IMR-90 (cell line): Measurements from ENCODE around the gene NFKBIZ. TPM values are rescaled to one million over a fixed set of nuclear protein-coding genes. Genes with fewer than 3 reads are reported as not detected.
A peak's percentile ranks its signal among the peaks of the same experiment; 100 is the strongest.

Experiments used
- ATAC-seq: fragments of 200-7000 bp; cut with Tn5 transposase; 2 replicates; pipeline ENCODE4 v1.9.1; 2020; ENCODE audit warnings: low read depth, mild to moderate bottlenecking, moderate library complexity
- BruUV-seq: library from RNA; stranded (reverse); fragments of 400-500 nt; replicated peaks from 2 replicates; lab custom pipeline; 2021; lab: Mats Ljungman, UMichigan
- CTCF ChIA-PET: fragments of 300-600 bp; formaldehyde crosslinking; extraction: SDS; loops from one replicate; lab custom pipeline; 2021; ENCODE audit warnings: antibody characterized with exemption; lab: Yijun Ruan, JAX
- POLR2A ChIA-PET: fragments of 300-600 bp; sonication (Branson Sonifier 250); formaldehyde crosslinking; loops from one replicate; lab custom pipeline; 2022; ENCODE audit warnings: antibody characterized with exemption; ENCODE audit not compliant: unreplicated experiment; lab: Charles Lee
- DNase-seq: peaks from one replicate; pipeline ENCODE4 v3.0.0; 2013
- H2AFZ ChIP-seq: replicated peaks from 2 replicates; pipeline ENCODE3; 2013; ENCODE audit warnings: low read length, mild to moderate bottlenecking; ENCODE audit not compliant: poor library complexity
- H2AK5ac ChIP-seq: 2 replicates; pipeline ENCODE4 v1.6.1; 2013; ENCODE audit warnings: low read depth, low read length, inconsistent platforms
- H2AK9ac ChIP-seq: replicated peaks from 2 replicates; pipeline ENCODE3; 2013; ENCODE audit warnings: mild to moderate bottlenecking, low read depth, low read length, moderate library complexity; ENCODE audit not compliant: poor library complexity
- H2BK120ac ChIP-seq: 2 replicates; pipeline ENCODE4 v1.6.1; 2013; ENCODE audit warnings: low read depth, low read length, inconsistent platforms
- H2BK15ac ChIP-seq: 3 replicates; pipeline ENCODE4 v1.6.1; 2013; ENCODE audit warnings: low read depth, low read length, inconsistent platforms
- H2BK20ac ChIP-seq: 2 replicates; pipeline ENCODE4 v1.6.1; 2013; ENCODE audit warnings: low read depth, mild to moderate bottlenecking, inconsistent platforms, low read length, moderate library complexity
- H2BK5ac ChIP-seq: 2 replicates; pipeline ENCODE4 v1.6.1; 2013; ENCODE audit warnings: mild to moderate bottlenecking, low read depth, low read length, inconsistent platforms; ENCODE audit not compliant: poor library complexity, severe bottlenecking
- H3K14ac ChIP-seq: replicated peaks from 2 replicates; pipeline ENCODE4 v1.6.1; 2013; ENCODE audit warnings: low read depth, low read length, inconsistent platforms
- H3K18ac ChIP-seq: 2 replicates; pipeline ENCODE4 v1.6.1; 2013; ENCODE audit warnings: low read depth, low read length, control low read depth
- H3K23ac ChIP-seq: 2 replicates; pipeline ENCODE4 v1.6.1; 2013; ENCODE audit warnings: low read depth, low read length, inconsistent platforms
- H3K27ac ChIP-seq: 2 replicates; pipeline ENCODE4 v1.5.1; 2013; ENCODE audit warnings: mild to moderate bottlenecking, control low read depth, low read length; ENCODE audit not compliant: insufficient read depth
- H3K27me3 ChIP-seq: 2 replicates; pipeline ENCODE4 v1.6.1; 2013; ENCODE audit warnings: low read length; ENCODE audit not compliant: control insufficient read depth, insufficient read depth
- H3K36me3 ChIP-seq: 2 replicates; pipeline ENCODE4 v1.6.1; 2013; ENCODE audit warnings: low read length, mixed read lengths; ENCODE audit not compliant: control insufficient read depth, insufficient read depth
- H3K4ac ChIP-seq: 2 replicates; pipeline ENCODE4 v1.6.1; 2013; ENCODE audit warnings: low read depth, low read length, inconsistent platforms
- H3K4me1 ChIP-seq: 2 replicates; pipeline ENCODE4 v1.6.1; 2013; ENCODE audit warnings: low read length, mixed read lengths; ENCODE audit not compliant: control insufficient read depth, insufficient read depth
- H3K4me2 ChIP-seq: 2 replicates; pipeline ENCODE4 v1.6.1; 2013; ENCODE audit warnings: low read depth, mild to moderate bottlenecking, control low read depth, low read length, moderate library complexity
- H3K4me3 ChIP-seq: 2 replicates; pipeline ENCODE4 v1.5.1; 2013; ENCODE audit warnings: low read depth, mild to moderate bottlenecking, control low read depth, low read length, moderate library complexity; ENCODE audit not compliant: insufficient read depth
- H3K56ac ChIP-seq: 2 replicates; pipeline ENCODE4 v1.6.1; 2013; ENCODE audit warnings: low read length, inconsistent platforms; ENCODE audit not compliant: insufficient read depth; ENCODE audit errors: extremely low read depth
- H3K79me1 ChIP-seq, 2 experiments: 2 replicates each; pipeline ENCODE4 v1.6.1; 2013; ENCODE audit warnings: low read length in 2 of 2, inconsistent platforms in 1 of 2, low read depth in 1 of 2
- H3K9ac ChIP-seq: 2 replicates; pipeline ENCODE4 v1.6.1; 2013; ENCODE audit warnings: low read depth, low read length, control low read depth
- H3K9me1 ChIP-seq: 2 replicates; pipeline ENCODE4 v1.6.1; 2013; ENCODE audit warnings: low read length, inconsistent platforms; ENCODE audit not compliant: insufficient read depth
- H3K9me3 ChIP-seq: 2 replicates; pipeline ENCODE4 v1.6.1; 2013; ENCODE audit warnings: low read length; ENCODE audit not compliant: control insufficient read depth, insufficient read depth
- H4K20me1 ChIP-seq: 2 replicates; pipeline ENCODE4 v1.6.1; 2013; ENCODE audit warnings: low read length, inconsistent platforms; ENCODE audit not compliant: insufficient read depth
- H4K5ac ChIP-seq: 2 replicates; pipeline ENCODE4 v1.6.1; 2013; ENCODE audit warnings: mild to moderate bottlenecking, low read depth, low read length, control low read depth
- H4K8ac ChIP-seq, 2 experiments: 2 replicates each; pipeline ENCODE4 v1.6.1; 2013; ENCODE audit warnings: low read depth in 2 of 2, low read length in 2 of 2, control low read depth in 1 of 2, inconsistent platforms in 1 of 2
- H4K91ac ChIP-seq: 2 replicates; pipeline ENCODE4 v1.6.1; 2013; ENCODE audit warnings: low read depth, low read length, inconsistent platforms; ENCODE audit not compliant: insufficient read depth
- BHLHE40 ChIP-seq: fragments of 150-350 bp; IDR thresholded peaks from 2 replicates; pipeline ENCODE4 v1.6.1; 2016; ENCODE audit warnings: mild to moderate bottlenecking, low read depth, low read length
- CEBPB ChIP-seq: IDR thresholded peaks from 2 replicates; pipeline ENCODE4 v1.6.1; 2012; ENCODE audit warnings: low read depth, low read length, improper control_type of control experiment
- CHD1 ChIP-seq: IDR thresholded peaks from 2 replicates; pipeline ENCODE4 v1.6.1; 2012; ENCODE audit warnings: low read depth, low read length, improper control_type of control experiment
- CTCF ChIP-seq: conservative IDR thresholded peaks from 2 replicates; pipeline ENCODE4 v1.5.1; 2012; ENCODE audit warnings: mild to moderate bottlenecking, low read depth, low read length, improper control_type of control experiment
- FOS ChIP-seq: fragments of 150-350 bp; IDR thresholded peaks from 2 replicates; pipeline ENCODE4 v1.6.1; 2016; ENCODE audit warnings: low read depth, low read length
- MAFK ChIP-seq: IDR thresholded peaks from 2 replicates; pipeline ENCODE4 v1.6.1; 2012; ENCODE audit warnings: low read depth, low read length, improper control_type of control experiment
- MAZ ChIP-seq: IDR thresholded peaks from 2 replicates; pipeline ENCODE4 v1.6.1; 2012; ENCODE audit warnings: low read depth, mild to moderate bottlenecking, low read length, improper control_type of control experiment, moderate library complexity, borderline replicate concordance
- MXI1 ChIP-seq: IDR thresholded peaks from 2 replicates; pipeline ENCODE4 v1.6.1; 2012; ENCODE audit warnings: low read depth, mild to moderate bottlenecking, low read length, moderate library complexity, borderline replicate concordance
- NFE2L2 ChIP-seq: fragments of 150-350 bp; IDR thresholded peaks from 2 replicates; pipeline ENCODE4 v1.6.1; 2016; ENCODE audit warnings: low read depth, mild to moderate bottlenecking, low read length
- POLR2A ChIP-seq: IDR thresholded peaks from 2 replicates; pipeline ENCODE4 v1.6.1; 2012; ENCODE audit warnings: mild to moderate bottlenecking, low read depth, low read length
- RAD21 ChIP-seq: IDR thresholded peaks from 2 replicates; pipeline ENCODE4 v1.6.1; 2012; ENCODE audit warnings: low read length, improper control_type of control experiment
- RCOR1 ChIP-seq: IDR thresholded peaks from 2 replicates; pipeline ENCODE4 v1.6.1; 2012; ENCODE audit warnings: mild to moderate bottlenecking, low read length, improper control_type of control experiment; ENCODE audit not compliant: insufficient replicate concordance
- RFX5 ChIP-seq: IDR thresholded peaks from 2 replicates; pipeline ENCODE4 v1.8.0; 2012; ENCODE audit warnings: low read depth, mild to moderate bottlenecking, low read length, moderate library complexity
- SMC3 ChIP-seq: fragments of 150-350 bp; IDR thresholded peaks from 2 replicates; pipeline ENCODE4 v1.6.1; 2016; ENCODE audit warnings: low read depth, mild to moderate bottlenecking, antibody characterized with exemption, low read length, moderate library complexity
- WGBS, 2 experiments: methylation state at CpG; one replicate each; pipeline versions ENCODE4 v1.1.5 to v1.1.7; 2013; ENCODE audit warnings: missing lambda C conversion rate in 2 of 2; ENCODE audit not compliant: insufficient read length in 1 of 2; ENCODE audit errors: extremely low coverage in 2 of 2; 5-methylcytosine and 5-hydroxymethylcytosine counted together
- dilution Hi-C: fragments of 300-500 bp; cut with HindIII; formaldehyde crosslinking; loops from one replicate; pipeline ENCODE4 v1.14.3; 2018; ENCODE audit warnings: low sequenced_read_pairs; ENCODE audit not compliant: unreplicated experiment
- in situ Hi-C: fragments of 300-500 bp; cut with MboI; formaldehyde crosslinking; loops from 3 replicates; pipeline ENCODE4 v1.14.3; 2019; ENCODE audit warnings: low sequenced_read_pairs, inconsistent platforms, mixed read lengths
- intact Hi-C: fragments of 100-400 bp; cut with micrococcal nuclease; formaldehyde crosslinking; loops from 2 replicates; pipeline ENCODE4 v1.10.0; 2022
- polyA plus RNA-seq, 3 experiments: library from polyadenylated mRNA; depleted of rRNA; stranded (reverse); fragments of >200 nt; gene quantifications; 2 replicates each; pipeline ENCODE4 v1.2.3, GENCODE V29; 2012; ENCODE audit warnings: low replicate concordance in 1 of 3
- total RNA-seq: library from RNA; depleted of rRNA; stranded (reverse); fragments of >200 nt; gene quantifications from 2 replicates; pipeline ENCODE4 v1.2.3, GENCODE V29; 2012
- TF ChIP-seq, protein P1 (sequence below): fragments of 150-350 bp; IDR thresholded peaks from 2 replicates; pipeline ENCODE4 v1.6.1; 2017; ENCODE audit warnings: mild to moderate bottlenecking, antibody characterized with exemption, low read length, low read depth
- TF ChIP-seq, protein P2 (sequence below): fragments of 150-350 bp; IDR thresholded peaks from 2 replicates; pipeline ENCODE4 v1.6.1; 2016; ENCODE audit warnings: low read depth, mild to moderate bottlenecking, low read length, moderate library complexity, borderline replicate concordance

The NFKBIZ gene
- total and polyA plus RNA-seq, 2 of the 4 experiments (the other 2 are of a cell fraction): 35.0 to 40.9 TPM

DNA sequence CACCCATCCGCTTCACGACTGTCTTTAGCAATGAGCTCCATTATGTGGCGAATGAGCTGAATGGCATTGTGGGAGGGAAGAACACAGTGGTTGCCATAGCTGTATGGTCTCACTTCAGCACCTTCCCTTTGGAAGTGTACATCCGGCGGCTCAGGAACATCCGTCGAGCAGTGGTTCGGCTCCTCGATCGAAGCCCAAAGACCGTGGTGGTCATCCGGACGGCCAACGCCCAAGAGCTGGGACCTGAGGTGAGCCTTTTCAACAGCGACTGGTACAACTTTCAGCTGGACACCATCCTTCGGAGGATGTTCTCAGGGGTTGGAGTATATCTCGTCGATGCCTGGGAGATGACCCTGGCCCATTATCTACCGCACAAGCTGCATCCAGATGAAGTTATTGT is 27.8 kb upstream of the NFKBIZ start:
- Histone ChIP-seq H2BK20ac (no peak overlapping the region), H3K56ac (no peak overlapping the region), H3K4me3 (no peak overlapping the region), H3K27me3 (no peaks in the 10 kb centered on the region), H3K9me1 (peaks cover 6% of the 10 kb centered on the region; the same call in 1 of the 2 replicates), H3K9ac (no peak overlapping the region), H2BK5ac (no peak overlapping the region), H3K9me3 (no peaks in the 10 kb centered on the region), H3K27ac (no peak overlapping the region), H3K23ac (no peak overlapping the region), H2AK9ac (no peak overlapping the region), H3K79me1 (peaks cover 7 to 13% of the 10 kb centered on the region in 2 experiments; a peak in 3 of 4 replicates), H3K14ac (no peak overlapping the region), H3K4ac (no peak overlapping the region), H4K20me1 (no peaks in the 10 kb centered on the region), H2AK5ac (no peak overlapping the region), H4K8ac (no peak overlapping the region), H3K18ac (no peak overlapping the region), H2BK15ac (no peak overlapping the region), H3K36me3 (peaks cover 11% of the 10 kb centered on the region), H3K4me1 (no peaks in the 10 kb centered on the region), H4K5ac (no peak overlapping the region), H3K4me2 (no peak overlapping the region), H4K91ac (no peak overlapping the region), H2BK120ac (no peak overlapping the region), H2AFZ (no peak overlapping the region)
- 89% methylated on average over 17 of the region's 19 CpGs; no CpG with 5 or more reads in 1 of the 2 experiments for WGBS, 2 experiments
- POLR2A ChIA-PET: no interaction called here
- in situ Hi-C loops: no loop called here
- intact Hi-C loops: no loop called here
- CTCF ChIA-PET: no interaction called here
- dilution Hi-C loops: no loop called here
- BruUV-seq: TSS peak; percentile 43
- no peak for TF ChIP-seq SMC3
- TF ChIP-seq, protein P1, sequence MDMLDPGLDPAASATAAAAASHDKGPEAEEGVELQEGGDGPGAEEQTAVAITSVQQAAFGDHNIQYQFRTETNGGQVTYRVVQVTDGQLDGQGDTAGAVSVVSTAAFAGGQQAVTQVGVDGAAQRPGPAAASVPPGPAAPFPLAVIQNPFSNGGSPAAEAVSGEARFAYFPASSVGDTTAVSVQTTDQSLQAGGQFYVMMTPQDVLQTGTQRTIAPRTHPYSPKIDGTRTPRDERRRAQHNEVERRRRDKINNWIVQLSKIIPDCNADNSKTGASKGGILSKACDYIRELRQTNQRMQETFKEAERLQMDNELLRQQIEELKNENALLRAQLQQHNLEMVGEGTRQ: no peak
- no peak for TF ChIP-seq CTCF
- TF ChIP-seq RCOR1: no peak
- TF ChIP-seq NFE2L2: no peak
- no peak for TF ChIP-seq RAD21
- TF ChIP-seq MAFK: no peak
- TF ChIP-seq MXI1: no peak
- TF ChIP-seq, protein P2, sequence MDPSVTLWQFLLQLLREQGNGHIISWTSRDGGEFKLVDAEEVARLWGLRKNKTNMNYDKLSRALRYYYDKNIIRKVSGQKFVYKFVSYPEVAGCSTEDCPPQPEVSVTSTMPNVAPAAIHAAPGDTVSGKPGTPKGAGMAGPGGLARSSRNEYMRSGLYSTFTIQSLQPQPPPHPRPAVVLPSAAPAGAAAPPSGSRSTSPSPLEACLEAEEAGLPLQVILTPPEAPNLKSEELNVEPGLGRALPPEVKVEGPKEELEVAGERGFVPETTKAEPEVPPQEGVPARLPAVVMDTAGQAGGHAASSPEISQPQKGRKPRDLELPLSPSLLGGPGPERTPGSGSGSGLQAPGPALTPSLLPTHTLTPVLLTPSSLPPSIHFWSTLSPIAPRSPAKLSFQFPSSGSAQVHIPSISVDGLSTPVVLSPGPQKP: no peak
- TF ChIP-seq CEBPB: no peak
- no peak for TF ChIP-seq RFX5
- no peak for TF ChIP-seq FOS
- no peak for TF ChIP-seq CHD1
- TF ChIP-seq MAZ: no peak
- no peak for TF ChIP-seq BHLHE40
- no peak for TF ChIP-seq POLR2A
- no peak for ATAC-seq
- no peak for DNase-seq
